Measurements from ENCODE around the gene MOCS2. TPM values are rescaled to one million over a fixed set of nuclear protein-coding genes. Genes with fewer than 3 reads are reported as not detected.

The MOCS2 gene
- total and polyA plus RNA-seq, 2 experiments from 2014 or later = 48.1 to 83.7 TPM

DNA sequence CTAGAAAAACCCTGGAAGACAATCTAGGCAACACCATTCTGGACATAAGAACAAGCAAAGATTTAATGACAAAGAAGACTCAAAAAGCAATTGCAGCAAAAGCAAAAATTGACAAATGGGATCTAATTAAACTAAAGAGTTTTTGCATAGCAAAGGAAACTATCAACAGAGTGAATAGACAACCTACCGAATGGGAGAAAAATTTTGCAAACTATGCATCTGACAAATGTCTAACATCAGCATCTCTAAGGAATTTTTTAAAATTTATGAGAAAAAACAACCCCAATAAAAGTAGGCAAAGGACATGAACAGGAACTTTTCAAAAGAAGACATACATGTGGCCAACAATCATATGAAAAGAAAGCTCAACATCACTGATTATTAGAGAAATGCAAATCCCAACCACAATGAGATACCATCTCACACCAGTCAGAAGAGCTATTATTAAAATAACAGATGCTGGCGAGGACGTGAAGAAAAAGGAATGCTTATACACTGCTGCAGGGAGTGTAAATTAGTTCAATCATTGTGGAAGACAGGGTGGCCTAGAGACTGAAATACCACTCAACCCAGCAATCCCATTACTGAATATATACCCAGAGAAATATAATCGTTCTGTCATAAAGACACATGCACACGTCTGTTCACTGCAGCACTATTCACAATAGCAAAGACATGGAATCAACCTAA is 3.8 kb downstream of the MOCS2 start:
- in situ Hi-C loops (cut with MboI) = no loop called here
- peaks cover 28% of the 10 kb centered on the region for H3K79me2 ChIP-seq (ENCODE audit: insufficient read depth)
- no peaks in the 10 kb centered on the region for H3K9me3 ChIP-seq (ENCODE audit: low read depth)
- no peaks in the 10 kb centered on the region for H3K9me2 ChIP-seq (ENCODE audit: insufficient read depth)
- H2AFZ ChIP-seq = no peak overlapping the region
- TF ChIP-seq EZH2phosphoT487 (IDR thresholded peaks at IDR 0.05; ENCODE audit: insufficient read depth, low read depth) (no peak), EZH2 (IDR thresholded peaks at IDR 0.05; ENCODE audit: insufficient read depth, poor library complexity, severe bottlenecking) (no peak)
- no peak overlapping the region for H3K4me3 ChIP-seq
- H3K27me3 ChIP-seq (replicated peaks; ENCODE audit: insufficient read depth) = no peaks in the 10 kb centered on the region
- no peak for DNase-seq
- H4K20me1 ChIP-seq (ENCODE audit: insufficient read depth) = no peaks in the 10 kb centered on the region
- no peak overlapping the region for H3K4me2 ChIP-seq (ENCODE audit: unreplicated experiment)
- no peak overlapping the region for H3K9ac ChIP-seq
- H3F3A ChIP-seq (ENCODE audit: insufficient read depth) = peaks cover 40% of the 10 kb centered on the region; the same call in 1 of the 2 replicates
- peaks cover 12% of the 10 kb centered on the region for H3K4me1 ChIP-seq (ENCODE audit: insufficient read depth)
- H3K27ac ChIP-seq = no peak overlapping the region
- WGBS, 2 experiments (ENCODE audit: low coverage in 1 of 2, low lambda C conversion rate in 2 of 2, missing lambda C conversion rate in 2 of 2) = 94 to 97% methylated on average over 5 of the region's 5 CpGs
- peaks cover 24% of the 10 kb centered on the region; the same call in 1 of the 2 replicates for H3K36me3 ChIP-seq (ENCODE audit: low read depth)

- no peak overlapping the region for H3K4me2 ChIP-seq (ENCODE audit: unreplicated experiment)
- WGBS, 2 experiments (ENCODE audit: low coverage in 1 of 2, low lambda C conversion rate in 2 of 2, missing lambda C conversion rate in 2 of 2) = 81% methylated on average over 2 of the region's 2 CpGs
- no peak overlapping the region for H3K4me3 ChIP-seq
Measured at GRCh38 chr5:53100606-53101005, 9.0 kb downstream of the MOCS2 start.

DNA sequence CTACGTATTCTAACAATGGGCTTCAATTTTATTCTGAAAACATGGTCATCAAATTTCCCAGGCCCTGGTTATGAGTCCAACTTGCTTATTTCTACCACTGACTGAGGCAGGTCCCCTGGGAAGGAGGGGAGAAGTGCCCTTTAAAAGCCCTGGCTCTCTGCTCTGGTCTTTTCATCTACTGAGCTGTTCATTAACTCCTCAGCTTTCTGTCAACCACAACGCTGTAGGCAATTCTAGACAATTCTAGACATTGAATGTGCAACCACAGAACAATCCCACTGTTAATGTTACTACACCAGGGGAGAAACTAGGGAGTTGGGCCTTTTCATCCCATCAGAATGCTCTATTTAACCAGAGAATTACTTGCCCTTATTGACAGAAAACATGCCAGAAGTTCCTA is 10.0 kb downstream of the MOCS2 start:
- no peak for TF ChIP-seq EZH2phosphoT487 (IDR thresholded peaks at IDR 0.05; ENCODE audit: insufficient read depth, low read depth)
- TF ChIP-seq EZH2 (IDR thresholded peaks at IDR 0.05; ENCODE audit: insufficient read depth, poor library complexity, severe bottlenecking) = no peak
- no peaks in the 10 kb centered on the region for H4K20me1 ChIP-seq (ENCODE audit: insufficient read depth)
- peaks cover 14% of the 10 kb centered on the region; the same call in 1 of the 2 replicates for H3K4me1 ChIP-seq (ENCODE audit: insufficient read depth)
- H3K9me3 ChIP-seq (ENCODE audit: low read depth) = no peaks in the 10 kb centered on the region
- no peak overlapping the region for H3K4me3 ChIP-seq
- DNase-seq = peak; percentile 13
- H2AFZ ChIP-seq = no peak overlapping the region
- no peak overlapping the region for H3K4me2 ChIP-seq (ENCODE audit: unreplicated experiment)
- no peaks in the 10 kb centered on the region for H3K27me3 ChIP-seq (replicated peaks; ENCODE audit: insufficient read depth)
- peaks cover 35% of the 10 kb centered on the region; the same call in 1 of the 2 replicates for H3K36me3 ChIP-seq (ENCODE audit: low read depth)
- no peak overlapping the region for H3K9ac ChIP-seq
- peaks cover 66% of the 10 kb centered on the region for H3F3A ChIP-seq (ENCODE audit: insufficient read depth)
- in situ Hi-C loops (cut with MboI) = loop anchor here (5.0 to 25.0 kb wide), 2 partner anchors 152 to 387 kb away; no protein-coding TSS in a partner anchor
- H3K9me2 ChIP-seq (ENCODE audit: insufficient read depth) = no peaks in the 10 kb centered on the region
- peak overlapping the region; percentile 6; the same call in 1 of the 2 replicates for H3K27ac ChIP-seq
- H3K79me2 ChIP-seq (ENCODE audit: insufficient read depth) = no peaks in the 10 kb centered on the region
- 74 to 75% methylated on average over 2 of the region's 2 CpGs for WGBS, 2 experiments (ENCODE audit: low coverage in 1 of 2, low lambda C conversion rate in 2 of 2, missing lambda C conversion rate in 2 of 2)

More at GRCh38 chr5:53100606-53101005, 9.0 kb downstream of the MOCS2 start:
- no peak overlapping the region for H3K9ac ChIP-seq
- no peak overlapping the region for H3K27ac ChIP-seq
- H3K9me2 ChIP-seq (ENCODE audit: insufficient read depth) = no peaks in the 10 kb centered on the region
- peaks cover 30% of the 10 kb centered on the region; the same call in 1 of the 2 replicates for H3K36me3 ChIP-seq (ENCODE audit: low read depth)
- H3K9me3 ChIP-seq (ENCODE audit: low read depth) = no peaks in the 10 kb centered on the region
- TF ChIP-seq EZH2phosphoT487 (IDR thresholded peaks at IDR 0.05; ENCODE audit: insufficient read depth, low read depth) (no peak), EZH2 (IDR thresholded peaks at IDR 0.05; ENCODE audit: insufficient read depth, poor library complexity, severe bottlenecking) (no peak)
- no peak overlapping the region for H2AFZ ChIP-seq
- H3K79me2 ChIP-seq (ENCODE audit: insufficient read depth) = no peaks in the 10 kb centered on the region
- DNase-seq = peak; percentile 24
- H3K4me1 ChIP-seq (ENCODE audit: insufficient read depth) = peaks cover 14% of the 10 kb centered on the region; the same call in 1 of the 2 replicates
- in situ Hi-C loops (cut with MboI) = no loop called here
- H3F3A ChIP-seq (ENCODE audit: insufficient read depth) = peaks cover 67% of the 10 kb centered on the region
- H4K20me1 ChIP-seq (ENCODE audit: insufficient read depth) = no peaks in the 10 kb centered on the region
- no peaks in the 10 kb centered on the region for H3K27me3 ChIP-seq (replicated peaks; ENCODE audit: insufficient read depth)

DNA sequence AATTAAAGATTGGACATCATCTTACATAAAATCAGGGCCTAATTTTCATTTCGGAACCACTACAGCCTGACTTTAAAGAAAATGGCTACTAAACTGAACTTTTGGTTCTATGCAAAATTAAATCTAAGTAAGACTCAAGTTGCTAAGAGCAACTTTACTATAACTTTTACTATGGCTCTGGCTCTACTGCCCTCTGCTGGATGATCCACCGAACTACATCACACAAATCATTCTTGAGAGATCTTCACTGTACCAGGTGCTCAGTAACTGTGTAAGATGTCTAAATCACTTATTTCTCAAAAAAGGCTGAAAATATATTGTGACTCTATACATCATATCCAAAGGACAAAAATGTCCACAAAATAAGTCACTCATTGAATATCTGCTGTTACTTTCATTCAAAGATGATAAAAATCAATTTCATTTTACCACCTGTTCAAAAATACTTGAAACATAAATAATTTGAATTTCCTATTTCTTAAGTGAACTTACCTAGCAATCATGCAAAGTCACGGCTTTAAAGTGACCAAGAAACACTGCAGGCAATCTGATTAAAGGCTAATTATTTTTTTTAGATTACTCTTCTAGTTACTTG is 13.5 kb downstream of the MOCS2 start:
- in situ Hi-C loops (cut with MboI) = loop anchor here (5.0 to 25.0 kb wide), 2 partner anchors 149 to 384 kb away; no protein-coding TSS in a partner anchor
- Histone ChIP-seq H3K79me2 (ENCODE audit: insufficient read depth) (no peaks in the 10 kb centered on the region), H2AFZ (no peak overlapping the region), H3K9me2 (ENCODE audit: insufficient read depth) (no peaks in the 10 kb centered on the region), H4K20me1 (ENCODE audit: insufficient read depth) (no peaks in the 10 kb centered on the region), H3K4me2 (ENCODE audit: unreplicated experiment) (no peak overlapping the region), H3K27me3 (replicated peaks; ENCODE audit: insufficient read depth) (no peaks in the 10 kb centered on the region), H3F3A (ENCODE audit: insufficient read depth) (peaks cover 62% of the 10 kb centered on the region), H3K9me3 (ENCODE audit: low read depth) (no peaks in the 10 kb centered on the region), H3K4me1 (ENCODE audit: insufficient read depth) (peaks cover 18% of the 10 kb centered on the region), H3K9ac (no peak overlapping the region), H3K4me3 (no peak overlapping the region), H3K27ac (no peak overlapping the region), H3K36me3 (ENCODE audit: low read depth) (peaks cover 39% of the 10 kb centered on the region; the same call in 1 of the 2 replicates)
- TF ChIP-seq EZH2 (IDR thresholded peaks at IDR 0.05; ENCODE audit: insufficient read depth, poor library complexity, severe bottlenecking) (no peak), EZH2phosphoT487 (IDR thresholded peaks at IDR 0.05; ENCODE audit: insufficient read depth, low read depth) (no peak)
- WGBS, 2 experiments (ENCODE audit: low coverage in 1 of 2, low lambda C conversion rate in 2 of 2, missing lambda C conversion rate in 2 of 2) = 30 to 32% methylated on average over 3 of the region's 3 CpGs
- peak; percentile 56 for DNase-seq

Measured in GM23248 (cell line).